Right atrium auricular region (tissue), 2 donors: Measurements from ENCODE around the gene MVK. TPM values are rescaled to one million over a fixed set of nuclear protein-coding genes. Genes with fewer than 3 reads are reported as not detected.

Experiments used
- DNase-seq: peaks from one replicate; pipeline ENCODE4 v3.0.0-alpha.2; 2019; ENCODE audit warnings: low spot score
- H3K27ac ChIP-seq, 2 donors: fragments of 200-600 bp; sonication (generic); 1 replicate in 1 of 2; 2 replicates in 1 of 2; pipeline ENCODE4 v1.5.1; 2016 to 2019
- H3K27me3 ChIP-seq, 2 donors: fragments of 200-600 bp; sonication (generic); one replicate each; pipeline versions ENCODE4 v1.5.1 to v1.6.0; 2017 to 2019
- H3K36me3 ChIP-seq: fragments of 200-600 bp; sonication (generic); one replicate; pipeline ENCODE4 v1.5.1; 2016
- H3K4me1 ChIP-seq, 2 donors: fragments of 200-600 bp; sonication (generic); one replicate each; pipeline versions ENCODE4 v1.5.1 to v1.6.0; 2017 to 2019
- H3K4me3 ChIP-seq, 2 donors: fragments of 200-600 bp; sonication (generic); 1 replicate in 1 of 2; 2 replicates in 1 of 2; pipeline ENCODE4 v1.5.1; 2017 to 2019; ENCODE audit warnings: mild to moderate bottlenecking in 1 of 2, moderate library complexity in 1 of 2
- H3K9me3 ChIP-seq, 2 donors: fragments of 200-600 bp; sonication (generic); one replicate each; pipeline ENCODE4 v1.5.1; 2019
- CTCF ChIP-seq, 2 donors: fragments of 200-600 bp; sonication (generic); IDR thresholded peaks; one replicate each; pipeline ENCODE4 v1.5.1; 2019; ENCODE audit warnings: antibody characterized with exemption in 2 of 2
- total RNA-seq, 2 donors: library from RNA; depleted of rRNA; stranded (reverse); fragments of >200 nt; gene quantifications; one replicate each; pipeline ENCODE4 v1.1.0, GENCODE V29; 2016

MVK gene
- total RNA-seq, 2 donors from 2014 or later, result 5.5 to 7.5 TPM

DNA sequence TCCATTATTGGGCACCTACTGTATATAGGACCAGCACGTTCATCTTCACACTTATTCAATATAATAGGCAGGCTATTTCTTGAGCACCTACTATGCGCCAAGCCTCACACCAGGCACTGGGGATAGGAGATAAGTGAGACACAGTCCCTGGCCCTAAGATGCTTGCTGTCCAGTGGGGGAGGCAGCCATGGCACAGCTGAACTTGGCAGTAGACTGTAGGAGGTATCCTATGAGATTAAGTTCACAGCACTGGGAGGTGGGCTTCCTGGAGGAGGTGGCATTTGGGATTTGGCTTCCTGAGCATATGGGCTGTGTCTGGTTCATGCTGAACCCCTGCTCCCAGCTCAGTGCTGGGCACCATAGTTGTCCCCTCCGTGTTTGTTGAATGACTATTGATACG is 65.1 kb downstream of the MVK start:
- no peaks in the 10 kb centered on the region for H3K27me3 ChIP-seq
- no peak for DNase-seq
- TF ChIP-seq CTCF (IDR thresholded peaks at IDR 0.05), result no peak
- no peak overlapping the region for H3K4me3 ChIP-seq
- H3K27ac ChIP-seq, result no peak overlapping the region
- no peaks in the 10 kb centered on the region for H3K36me3 ChIP-seq
- no peaks in the 10 kb centered on the region for H3K9me3 ChIP-seq
- no peaks in the 10 kb centered on the region for H3K4me1 ChIP-seq

GRCh38 chr12:109639151-109639872 is 65.7 kb downstream of the MVK start:
- no peak for TF ChIP-seq CTCF (IDR thresholded peaks at IDR 0.05)
- Histone ChIP-seq H3K27ac (no peak overlapping the region), H3K4me1 (no peaks in the 10 kb centered on the region), H3K9me3 (no peaks in the 10 kb centered on the region), H3K27me3 (no peaks in the 10 kb centered on the region), H3K4me3 (no peak overlapping the region), H3K36me3 (no peaks in the 10 kb centered on the region)
- no peak for DNase-seq

DNA sequence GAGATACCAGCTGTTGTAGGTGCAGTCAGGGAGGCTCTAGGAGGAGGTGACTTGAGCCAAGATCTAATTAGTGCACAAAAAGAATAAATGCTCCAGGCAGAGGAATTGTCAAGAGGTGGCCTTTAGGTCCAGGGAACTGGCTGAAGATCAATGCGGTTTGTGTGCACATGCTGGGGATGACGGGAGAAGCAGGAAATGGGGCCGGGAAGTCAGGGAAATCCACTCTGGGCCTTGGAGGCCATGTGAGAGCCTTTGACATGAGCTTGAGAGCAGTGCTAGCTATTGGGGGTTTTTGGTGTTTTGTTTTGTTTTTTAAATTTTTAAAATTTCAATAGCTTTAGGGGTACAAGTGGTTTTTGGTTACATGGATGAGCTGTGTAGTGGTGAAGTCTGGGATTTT is 67.4 kb downstream of the MVK start:
- Histone ChIP-seq H3K4me3 (no peak overlapping the region), H3K9me3 (no peaks in the 10 kb centered on the region), H3K27ac (no peak overlapping the region), H3K36me3 (no peaks in the 10 kb centered on the region), H3K27me3 (no peaks in the 10 kb centered on the region), H3K4me1 (no peaks in the 10 kb centered on the region)
- DNase-seq, result no peak
- no peak for TF ChIP-seq CTCF (IDR thresholded peaks at IDR 0.05)

- Histone ChIP-seq H3K4me3 (no peak overlapping the region), H3K9me3 (no peaks in the 10 kb centered on the region), H3K27me3 (no peaks in the 10 kb centered on the region), H3K4me1 (no peaks in the 10 kb centered on the region), H3K27ac (no peak overlapping the region), H3K36me3 (no peaks in the 10 kb centered on the region)
- no peak for TF ChIP-seq CTCF (IDR thresholded peaks at IDR 0.05)
- DNase-seq, result no peak
These were observed 67.8 kb downstream of the MVK start for GRCh38 chr12:109641422-109641821.

DNA sequence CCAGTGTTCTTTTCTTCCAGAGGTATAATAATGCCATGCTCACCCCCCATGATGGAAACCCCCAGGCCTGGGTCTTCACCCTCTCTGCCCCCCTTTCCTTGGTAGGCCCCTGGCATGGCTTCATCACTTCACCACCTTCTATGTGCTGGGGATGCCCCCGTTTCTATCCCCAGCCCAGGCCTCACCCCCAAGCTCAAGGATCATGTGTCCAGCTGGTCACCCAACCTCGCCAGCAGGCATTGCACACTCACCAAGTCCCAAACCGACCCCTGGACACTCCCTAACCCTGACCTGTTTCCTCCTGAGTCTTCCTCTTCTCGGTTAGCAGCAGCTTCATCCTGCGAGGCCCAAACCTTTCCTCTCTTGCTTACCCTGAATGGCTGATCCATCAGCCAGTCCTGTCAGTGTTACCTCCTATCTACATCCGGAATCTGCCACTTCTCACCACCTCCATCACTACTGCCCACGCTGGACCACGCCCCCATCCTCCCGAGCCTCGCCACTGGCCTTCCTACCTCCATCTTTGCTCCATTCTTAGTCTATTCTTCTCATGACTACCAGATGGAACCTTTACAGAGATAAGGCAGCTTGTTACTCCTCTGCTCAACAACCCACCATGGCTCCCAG is 69.0 kb downstream of the MVK start:
- H3K27me3 ChIP-seq, result no peaks in the 10 kb centered on the region
- DNase-seq, result no peak
- no peaks in the 10 kb centered on the region for H3K9me3 ChIP-seq

More for the DNA sequence above, 69.0 kb downstream of the MVK start:
- H3K4me3 ChIP-seq, result no peak overlapping the region
- H3K36me3 ChIP-seq, result no peaks in the 10 kb centered on the region
- H3K4me1 ChIP-seq, result no peaks in the 10 kb centered on the region
- no peak overlapping the region for H3K27ac ChIP-seq
- TF ChIP-seq CTCF (IDR thresholded peaks at IDR 0.05), result no peak
